KMS-11 (cell line): ENCODE data around the gene PDE6A.

Experiments used
- H2AFZ ChIP-seq: fragments of 200-600 bp; sonication (generic); 2 replicates; pipeline ENCODE4 v1.6.1; 2016; ENCODE audit warnings: antibody characterized with exemption, mixed run types, low read depth
- H3K27ac ChIP-seq: fragments of 200-600 bp; sonication (generic); 2 replicates; pipeline ENCODE4 v1.6.1; 2016; ENCODE audit warnings: mild to moderate bottlenecking, mixed run types
- H3K27me3 ChIP-seq: fragments of 200-600 bp; sonication (generic); 2 replicates; pipeline ENCODE4 v1.6.1; 2017; ENCODE audit warnings: mild to moderate bottlenecking, low read depth, mixed run types, moderate library complexity; ENCODE audit not compliant: insufficient read depth
- H3K36me3 ChIP-seq: fragments of 200-600 bp; sonication (generic); 2 replicates; pipeline ENCODE4 v1.6.1; 2017; ENCODE audit warnings: mild to moderate bottlenecking, mixed run types; ENCODE audit not compliant: insufficient read depth
- H3K4me1 ChIP-seq: fragments of 200-600 bp; sonication (generic); 2 replicates; pipeline ENCODE4 v1.6.1; 2016; ENCODE audit warnings: mild to moderate bottlenecking, low read depth, mixed run types; ENCODE audit not compliant: poor library complexity, severe bottlenecking
- H3K4me2 ChIP-seq: fragments of 200-600 bp; sonication (generic); 2 replicates; pipeline ENCODE4 v1.7.0; 2016; ENCODE audit warnings: mild to moderate bottlenecking, mixed run types
- H3K4me3 ChIP-seq: fragments of 200-600 bp; sonication (generic); IDR thresholded peaks from 2 replicates; pipeline ENCODE4 v1.6.1; 2017; ENCODE audit warnings: low read depth, low read length, mixed read lengths; ENCODE audit not compliant: insufficient read depth
- H3K79me2 ChIP-seq: fragments of 200-600 bp; sonication (generic); 2 replicates; pipeline ENCODE4 v1.6.1; 2016; ENCODE audit warnings: low read depth, mixed run types; ENCODE audit not compliant: insufficient read depth
- H3K9ac ChIP-seq: fragments of 200-600 bp; sonication (generic); 2 replicates; pipeline ENCODE4 v1.6.1; 2016; ENCODE audit warnings: mild to moderate bottlenecking, mixed run types
- H4K20me1 ChIP-seq: fragments of 200-600 bp; sonication (generic); 2 replicates; pipeline ENCODE4 v1.6.1; 2016; ENCODE audit warnings: mild to moderate bottlenecking, mixed run types; ENCODE audit not compliant: insufficient read depth
- TF ChIP-seq, protein P1 (sequence below): fragments of 200-600 bp; sonication (generic); conservative IDR thresholded peaks from 2 replicates; pipeline ENCODE4 v1.6.1; 2017; ENCODE audit warnings: low read depth, mild to moderate bottlenecking, antibody characterized with exemption, low read length, moderate library complexity, mixed read lengths

Gene PDE6A

DNA sequence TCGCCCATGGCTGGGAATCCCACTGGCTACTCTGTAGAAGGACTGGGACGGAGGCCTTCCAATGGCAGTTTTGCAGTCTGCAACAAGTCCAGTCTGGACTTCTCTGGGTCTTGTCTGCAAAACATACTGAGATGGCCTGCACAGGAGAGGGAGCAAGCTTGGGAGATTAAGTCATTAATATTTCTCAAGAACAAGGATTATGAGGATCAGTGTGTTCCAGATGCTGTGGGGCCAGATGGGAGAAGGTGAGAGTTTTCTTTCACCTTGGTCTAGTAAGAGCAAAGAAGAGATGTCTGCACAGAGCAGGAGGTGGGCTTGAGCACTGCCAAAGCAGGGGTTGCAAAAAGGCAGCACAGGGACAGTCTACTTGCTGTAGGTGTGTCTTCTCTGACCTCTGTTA lies at the start of gene PDE6A:
Gene PDE6A, minus strand, starts transcription at position 128 of the 400 bp plus-strand sequence. Its CDS starts 120 bp downstream, at position 8.
- no peaks in the 10 kb centered on the region for H3K36me3 ChIP-seq
- H3K4me3 ChIP-seq = no peak within 1 kb of the TSS
- TF ChIP-seq, protein P1, sequence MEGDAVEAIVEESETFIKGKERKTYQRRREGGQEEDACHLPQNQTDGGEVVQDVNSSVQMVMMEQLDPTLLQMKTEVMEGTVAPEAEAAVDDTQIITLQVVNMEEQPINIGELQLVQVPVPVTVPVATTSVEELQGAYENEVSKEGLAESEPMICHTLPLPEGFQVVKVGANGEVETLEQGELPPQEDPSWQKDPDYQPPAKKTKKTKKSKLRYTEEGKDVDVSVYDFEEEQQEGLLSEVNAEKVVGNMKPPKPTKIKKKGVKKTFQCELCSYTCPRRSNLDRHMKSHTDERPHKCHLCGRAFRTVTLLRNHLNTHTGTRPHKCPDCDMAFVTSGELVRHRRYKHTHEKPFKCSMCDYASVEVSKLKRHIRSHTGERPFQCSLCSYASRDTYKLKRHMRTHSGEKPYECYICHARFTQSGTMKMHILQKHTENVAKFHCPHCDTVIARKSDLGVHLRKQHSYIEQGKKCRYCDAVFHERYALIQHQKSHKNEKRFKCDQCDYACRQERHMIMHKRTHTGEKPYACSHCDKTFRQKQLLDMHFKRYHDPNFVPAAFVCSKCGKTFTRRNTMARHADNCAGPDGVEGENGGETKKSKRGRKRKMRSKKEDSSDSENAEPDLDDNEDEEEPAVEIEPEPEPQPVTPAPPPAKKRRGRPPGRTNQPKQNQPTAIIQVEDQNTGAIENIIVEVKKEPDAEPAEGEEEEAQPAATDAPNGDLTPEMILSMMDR = no peak
- H3K79me2 ChIP-seq = no peaks in the 10 kb centered on the region
- H3K27ac ChIP-seq = no peak within 1 kb of the TSS
- H3K4me1 ChIP-seq = peaks cover 10% of the 10 kb centered on the region
- no peaks in the 10 kb centered on the region for H4K20me1 ChIP-seq
- H2AFZ ChIP-seq = no peak within 1 kb of the TSS
- no peak within 1 kb of the TSS for H3K9ac ChIP-seq
- no peak within 1 kb of the TSS for H3K4me2 ChIP-seq
- no peaks in the 10 kb centered on the region for H3K27me3 ChIP-seq

DNA sequence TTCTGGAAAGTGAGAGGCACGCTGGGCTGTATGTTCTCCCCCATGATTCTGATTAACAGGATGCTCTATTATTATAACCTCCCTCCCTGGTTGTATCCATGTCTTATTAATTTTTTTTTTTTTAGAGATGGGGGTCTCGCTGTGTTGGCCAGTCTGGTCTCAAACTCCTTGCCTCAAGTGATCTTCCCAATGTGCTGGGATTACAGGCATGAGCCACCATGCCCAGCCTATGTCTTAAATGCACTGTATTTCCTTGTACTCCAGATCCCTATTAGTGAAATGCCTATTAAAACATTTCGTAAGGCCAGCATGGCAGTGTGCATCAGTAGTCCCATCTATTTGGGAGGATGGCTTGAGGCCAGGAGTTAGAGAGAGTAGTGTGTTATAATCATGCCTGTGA lies 48.9 kb upstream of the PDE6A start:
- Histone ChIP-seq H2AFZ (no peak overlapping the region), H3K9ac (no peak overlapping the region), H3K4me3 (no peak overlapping the region), H3K36me3 (no peaks in the 10 kb centered on the region), H4K20me1 (no peaks in the 10 kb centered on the region), H3K79me2 (no peaks in the 10 kb centered on the region), H3K4me2 (no peak overlapping the region), H3K27me3 (no peaks in the 10 kb centered on the region), H3K27ac (no peak overlapping the region), H3K4me1 (no peaks in the 10 kb centered on the region)
- TF ChIP-seq, protein P1 = no peak

DNA sequence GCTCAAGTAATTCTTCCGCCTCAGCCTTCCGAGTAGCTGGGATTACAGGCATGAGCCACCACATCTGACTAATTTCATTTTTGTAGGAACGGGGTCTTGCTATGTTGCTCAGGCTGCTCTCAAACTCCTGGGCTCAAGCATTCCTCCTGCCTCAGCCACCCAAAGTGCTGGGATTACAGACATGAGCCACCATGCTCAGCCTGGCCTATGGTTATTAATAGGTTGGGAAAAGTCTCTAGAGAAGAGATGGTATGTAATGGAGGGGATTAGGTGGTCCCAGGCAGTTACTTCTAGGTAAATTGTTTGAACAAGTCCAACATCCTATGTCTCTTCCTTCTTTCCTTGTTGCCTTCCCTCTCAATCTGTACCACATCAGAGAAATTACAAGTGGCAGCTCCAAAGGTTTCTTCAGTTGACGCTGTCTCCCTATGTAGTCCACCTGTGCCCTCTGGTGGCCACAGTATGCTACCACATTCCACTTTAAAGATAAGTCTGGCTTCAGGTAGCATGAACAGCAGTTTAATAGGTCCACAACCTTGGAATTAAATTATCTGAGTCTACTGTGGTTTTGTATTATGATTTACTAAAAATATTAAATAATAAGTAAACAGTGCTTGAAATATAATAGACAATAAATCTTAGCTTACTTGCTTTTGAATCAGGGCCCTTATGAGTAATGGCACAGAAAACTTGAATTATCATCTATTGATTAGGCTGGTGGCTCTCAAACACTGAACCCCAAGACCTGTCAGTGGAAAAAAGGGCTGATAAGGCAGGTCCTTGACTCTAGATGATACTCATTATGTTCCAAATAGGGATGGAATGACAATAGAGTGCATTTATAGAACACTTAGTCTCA lies 46.2 kb upstream of the PDE6A start:
- Histone ChIP-seq H3K27ac (no peak overlapping the region), H3K9ac (no peak overlapping the region), H3K4me2 (no peak overlapping the region), H3K79me2 (no peaks in the 10 kb centered on the region), H3K36me3 (no peaks in the 10 kb centered on the region), H2AFZ (no peak overlapping the region), H4K20me1 (no peaks in the 10 kb centered on the region), H3K27me3 (no peaks in the 10 kb centered on the region), H3K4me3 (no peak overlapping the region), H3K4me1 (no peaks in the 10 kb centered on the region)
- TF ChIP-seq, protein P1 = peak; percentile 76

DNA sequence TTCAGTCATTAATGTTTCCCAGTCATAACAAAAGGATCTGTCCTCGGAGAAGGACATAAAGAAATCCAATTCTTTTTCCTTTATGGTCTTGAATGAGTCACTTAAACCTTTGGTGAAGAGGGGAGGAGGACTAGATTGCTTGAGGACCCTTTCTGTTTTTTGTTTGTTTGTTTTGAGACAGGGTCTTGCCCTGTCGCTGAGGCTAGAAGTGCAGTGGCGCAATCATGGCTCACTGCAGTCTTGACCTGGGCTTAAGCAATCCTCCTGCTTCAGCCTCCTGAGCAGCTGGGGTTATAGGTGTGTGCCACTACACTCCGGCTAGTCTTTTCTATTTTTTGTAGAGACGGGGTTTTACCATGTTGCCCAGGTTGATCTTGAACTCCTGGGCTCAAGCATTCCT lies 43.5 kb upstream of the PDE6A start:
- H3K4me2 ChIP-seq = no peak overlapping the region
- H4K20me1 ChIP-seq = no peaks in the 10 kb centered on the region
- no peaks in the 10 kb centered on the region for H3K27me3 ChIP-seq
- H3K4me1 ChIP-seq = no peaks in the 10 kb centered on the region
- no peak overlapping the region for H3K9ac ChIP-seq
- H3K79me2 ChIP-seq = no peaks in the 10 kb centered on the region
- no peak overlapping the region for H2AFZ ChIP-seq
- no peak overlapping the region for H3K27ac ChIP-seq
- no peaks in the 10 kb centered on the region for H3K36me3 ChIP-seq
- TF ChIP-seq, protein P1 = no peak
- H3K4me3 ChIP-seq = no peak overlapping the region
